ENCODE data around the gene ALPP.
"Not testable (repeated sequence)": the region's sequence is repeated elsewhere in the genome, so short reads cannot be mapped to it uniquely, and the experiment has no call there.

ALPP gene

DNA sequence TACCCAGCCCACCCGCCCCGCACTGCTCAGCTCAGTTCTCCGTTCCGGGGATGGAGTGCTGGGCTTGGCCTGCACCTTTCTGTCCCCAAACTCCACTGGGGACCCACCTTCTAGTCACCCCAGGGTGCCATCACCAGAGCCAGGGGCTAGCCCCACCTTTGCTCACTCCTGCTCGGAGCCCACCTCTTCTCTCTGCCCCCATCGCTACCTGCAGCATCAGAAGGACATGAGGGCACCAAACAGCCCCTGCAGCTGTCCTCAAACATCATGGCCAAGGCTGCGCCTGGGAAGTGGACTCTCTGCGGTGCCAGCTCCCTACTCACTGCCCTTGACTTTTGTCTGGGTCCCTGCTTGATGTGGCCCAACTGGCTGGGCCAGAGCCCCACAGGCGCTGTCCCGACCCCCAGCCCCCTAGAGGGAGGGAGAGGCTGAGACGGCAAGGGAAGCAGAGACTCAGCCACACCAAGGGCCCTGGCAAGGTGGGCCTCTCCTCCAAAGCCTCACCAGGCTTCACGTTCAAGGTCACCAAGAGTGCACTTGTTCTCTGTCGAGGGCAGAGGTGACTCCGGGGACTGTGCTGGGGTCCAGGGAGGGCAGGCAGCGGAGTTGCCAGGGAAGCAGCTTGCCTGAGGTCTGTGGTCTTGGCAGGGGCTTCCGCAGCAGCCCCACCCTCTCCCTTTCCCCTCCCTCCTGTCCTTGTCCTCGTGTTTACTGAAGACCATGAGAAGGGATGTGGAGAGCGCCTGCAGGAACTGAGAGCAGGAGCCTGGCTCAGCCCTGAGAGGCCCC, 13.6 kb upstream of the ALPP start:
- DNase-seq = not testable (repeated sequence)

DNA sequence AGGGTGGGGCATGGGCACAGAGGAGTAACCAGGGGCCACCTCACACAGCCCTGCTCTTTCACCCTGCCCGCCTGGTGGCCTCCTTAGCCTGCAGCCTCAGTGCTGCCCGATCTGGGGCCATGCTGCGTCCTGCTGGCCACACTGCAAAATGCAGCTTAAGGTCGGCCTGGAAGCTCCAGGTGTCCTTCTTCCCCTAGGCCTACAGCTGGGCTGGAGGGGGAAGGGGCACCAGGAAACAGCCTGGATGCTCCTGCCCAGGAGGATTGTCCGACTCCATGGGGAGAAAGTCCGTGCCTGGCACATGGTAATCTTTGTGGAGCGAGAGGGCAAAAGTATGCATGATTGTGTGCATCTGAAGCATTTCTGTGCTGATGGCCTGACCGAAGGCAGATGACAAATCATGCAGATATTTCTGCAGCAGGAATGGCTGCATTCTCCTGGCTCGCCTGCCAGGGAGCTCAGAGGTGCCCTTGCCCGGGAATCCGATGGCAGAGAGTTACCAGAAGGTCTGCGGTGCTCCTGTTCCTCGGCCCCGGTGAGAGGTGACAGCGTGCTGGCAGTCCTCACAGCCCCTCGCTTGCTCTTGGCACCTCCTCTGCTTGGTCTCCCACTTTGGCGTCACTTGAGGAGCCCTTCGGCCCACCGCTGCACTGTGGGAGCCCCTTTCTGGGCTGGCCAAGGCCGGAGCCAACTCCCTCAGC, 12.8 kb upstream of the ALPP start:
- DNase-seq = no peak

DNA sequence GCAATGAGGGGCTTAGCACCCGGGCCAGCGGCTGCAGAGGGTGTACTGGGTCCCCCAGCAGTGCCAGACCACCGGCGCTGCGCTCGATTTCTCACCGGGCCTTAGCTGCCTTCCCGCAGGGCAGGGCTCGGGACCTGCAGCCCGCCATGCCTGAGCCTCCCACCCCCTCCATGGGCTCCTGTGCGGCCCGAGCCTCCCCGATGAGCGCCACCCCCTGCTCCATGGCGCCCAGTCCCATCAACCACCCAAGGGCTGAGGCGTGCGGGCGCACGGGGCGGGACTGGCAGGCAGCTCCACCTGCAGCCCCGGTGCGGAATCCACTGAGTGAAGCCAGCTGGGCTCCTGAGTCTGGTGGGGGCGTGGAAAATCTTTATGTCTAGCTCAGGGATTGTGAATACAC, 12.1 kb upstream of the ALPP start:
- DNase-seq = not testable (repeated sequence)

DNA sequence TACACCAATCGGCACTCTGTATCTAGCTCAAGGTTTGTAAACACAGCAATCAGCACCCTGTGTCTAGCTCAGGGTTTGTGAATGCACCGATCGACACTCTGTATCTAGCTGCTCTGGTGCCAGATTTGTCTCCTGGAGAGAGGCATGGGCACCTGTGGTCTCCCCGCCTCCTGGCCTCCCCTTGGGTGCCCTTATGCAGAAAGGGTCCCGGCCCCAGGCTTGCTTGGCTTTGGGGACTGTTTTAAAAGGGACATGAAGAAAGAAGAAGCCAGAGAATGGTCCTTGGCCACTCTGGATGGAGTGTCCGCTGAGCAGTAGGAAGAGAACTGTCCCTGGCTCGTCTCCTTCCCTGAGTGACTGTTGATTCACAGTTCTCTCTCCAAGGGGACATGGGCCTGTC, 11.5 kb upstream of the ALPP start:
- DNase-seq = no peak

DNA sequence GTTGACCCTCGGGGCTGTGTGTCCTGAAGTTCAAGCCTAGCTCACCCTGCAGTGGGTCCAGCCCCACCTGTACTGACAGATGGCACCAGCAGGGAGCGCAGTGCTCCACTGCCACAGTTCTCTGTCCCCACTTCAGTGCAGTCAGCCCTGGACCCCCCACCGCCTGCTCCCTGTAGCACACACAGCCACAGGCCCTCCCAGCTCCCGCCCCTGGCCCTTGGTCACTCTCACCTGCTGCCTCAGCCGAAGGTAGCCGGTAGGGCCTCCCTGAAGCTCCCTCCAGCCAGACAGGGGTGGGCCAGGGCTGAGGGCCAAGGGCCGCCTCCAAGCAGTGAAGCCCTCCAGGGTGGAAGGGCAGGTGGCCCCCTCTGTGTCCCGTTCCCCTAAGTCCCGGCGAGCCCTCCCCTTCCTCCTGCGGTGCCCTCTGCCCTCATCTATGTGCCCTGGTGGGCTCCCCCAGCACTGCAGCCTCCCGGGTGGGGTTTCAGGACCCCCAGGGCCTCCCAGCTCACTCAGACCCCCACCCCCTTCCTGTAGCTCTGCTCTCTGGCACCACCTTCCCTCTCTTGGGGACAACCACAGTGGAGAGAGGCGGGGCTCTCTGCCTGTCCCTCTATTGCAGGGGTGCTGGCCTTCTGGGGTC, 10.8 kb upstream of the ALPP start:
- DNase-seq = no peak

DNA sequence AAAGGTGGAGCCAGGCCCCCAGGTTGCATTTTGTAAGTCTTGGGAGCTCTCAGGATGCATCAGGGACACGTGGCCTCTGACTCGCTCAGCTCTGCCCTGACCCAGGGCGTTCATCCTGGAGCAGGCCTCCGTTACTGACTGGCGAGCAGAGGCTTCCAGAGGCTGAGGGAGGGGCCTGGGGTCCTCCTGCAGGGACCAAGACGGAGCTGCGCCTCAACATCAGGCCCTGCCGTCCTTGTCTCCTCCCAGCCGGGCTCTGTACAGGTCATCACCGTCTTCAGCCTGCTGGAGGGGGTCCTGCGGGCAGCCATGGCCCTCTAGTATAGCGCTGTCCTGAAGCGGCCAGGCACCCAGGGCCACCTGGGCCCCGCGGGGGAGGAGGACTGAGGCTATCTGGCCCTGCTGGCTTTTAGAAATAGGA, 10.2 kb upstream of the ALPP start:
- DNase-seq = no peak

DNA sequence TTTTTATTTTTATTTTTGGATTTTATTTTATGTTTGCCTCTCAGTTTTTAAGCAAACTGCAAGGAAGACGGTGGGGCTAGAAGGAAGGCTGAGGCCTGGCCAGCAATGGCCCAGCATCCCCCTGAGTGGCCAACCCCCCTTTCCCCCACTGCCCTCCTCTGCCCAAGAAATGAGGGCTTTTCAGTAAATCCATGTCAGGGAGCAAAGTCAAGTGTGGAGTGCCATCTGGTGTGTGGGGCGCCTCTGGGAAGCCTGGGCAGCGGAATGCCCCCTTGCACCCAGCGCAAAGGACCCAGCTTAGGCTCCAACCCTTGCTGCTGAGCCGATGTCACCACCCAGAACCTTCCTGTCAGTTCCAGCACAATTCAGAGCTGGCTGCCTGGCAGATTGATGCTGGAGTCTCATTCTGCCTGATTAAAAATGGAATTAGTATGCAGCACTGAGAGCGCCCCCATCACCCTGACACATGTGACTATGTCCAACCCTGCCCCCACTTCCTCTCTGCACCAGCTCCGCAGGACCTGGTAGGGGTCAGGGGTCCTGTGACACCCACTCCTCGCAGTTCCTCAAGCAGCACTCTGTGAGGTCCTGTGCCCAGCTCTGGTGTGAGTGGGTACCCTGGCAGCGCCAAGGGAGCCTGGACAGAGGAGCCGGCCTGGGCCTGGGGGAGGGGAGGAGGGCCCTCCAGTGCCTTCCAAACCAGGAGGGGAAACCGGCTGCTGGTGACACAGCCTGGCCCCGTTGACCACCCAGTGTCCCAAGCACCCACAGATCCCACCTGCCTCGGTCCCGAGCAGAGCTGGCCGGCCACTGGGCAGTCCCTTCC, 9.2 kb upstream of the ALPP start:
- DNase-seq = no peak

DNA sequence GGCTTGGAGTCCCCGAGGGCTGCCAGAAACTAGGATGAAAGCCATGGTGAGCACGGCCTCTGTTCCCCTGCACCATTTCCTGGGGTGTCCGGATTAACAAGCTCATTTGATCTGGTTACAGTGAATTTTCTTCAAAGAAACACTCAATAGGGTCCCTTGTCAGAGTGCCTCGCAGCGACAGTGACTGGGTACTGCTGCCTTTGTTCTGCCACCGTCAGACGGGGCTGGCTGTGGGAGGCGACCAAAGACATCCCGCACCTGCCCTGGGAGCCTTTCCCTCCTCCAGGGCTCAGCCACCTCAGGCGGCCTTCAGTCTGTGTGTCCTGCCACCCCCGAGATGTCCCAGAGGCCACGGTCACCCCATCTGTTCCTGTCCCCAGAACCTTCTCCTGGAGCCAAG, 8.5 kb upstream of the ALPP start:
- not testable (repeated sequence) for DNase-seq

DNA sequence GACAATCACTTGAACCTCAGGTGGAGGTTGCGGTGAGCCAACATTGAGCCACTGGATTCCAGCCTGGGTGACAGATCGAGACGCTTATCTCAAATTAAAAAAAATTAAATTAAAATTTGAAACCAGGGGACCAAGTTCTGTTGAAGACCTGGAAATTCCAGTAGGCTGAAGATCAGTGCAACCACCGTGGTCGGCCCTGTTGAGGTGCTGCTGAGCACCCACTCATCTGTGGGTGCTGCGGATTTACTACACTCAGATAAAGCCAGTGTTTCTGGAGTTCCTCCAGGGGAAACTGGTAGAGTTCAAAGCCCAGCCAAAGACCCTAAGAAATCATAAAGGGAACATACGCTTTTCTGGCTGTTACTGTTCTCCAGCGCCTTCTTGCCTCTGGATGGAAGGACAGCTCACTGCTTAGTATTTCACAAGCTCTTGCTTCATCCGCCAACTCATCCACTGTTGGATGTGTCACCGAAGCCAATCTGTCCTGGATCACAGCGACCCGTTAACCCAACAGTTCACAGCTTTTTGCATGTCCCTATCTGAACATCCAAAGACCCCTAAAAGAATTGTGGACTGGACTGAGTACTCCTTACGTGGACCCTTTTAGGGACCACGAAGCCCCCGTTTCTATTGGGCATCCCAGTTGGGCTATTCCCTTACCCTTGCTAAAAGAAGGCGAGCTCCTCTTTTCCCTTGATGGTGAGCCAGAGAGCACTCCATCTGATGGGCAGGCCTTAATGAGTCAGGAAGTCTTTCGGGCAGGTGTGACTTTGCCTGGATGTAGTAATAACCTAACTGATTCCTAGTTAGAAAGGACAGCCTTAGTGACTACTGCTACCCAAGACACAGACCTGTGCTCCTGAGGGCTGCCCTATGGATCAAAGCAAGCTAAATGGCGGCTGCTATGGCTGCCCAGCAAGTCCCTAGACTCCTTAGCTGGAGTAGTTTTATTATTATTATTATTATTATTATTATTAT, 6.0 kb upstream of the ALPP start:
- no peak for DNase-seq

DNA sequence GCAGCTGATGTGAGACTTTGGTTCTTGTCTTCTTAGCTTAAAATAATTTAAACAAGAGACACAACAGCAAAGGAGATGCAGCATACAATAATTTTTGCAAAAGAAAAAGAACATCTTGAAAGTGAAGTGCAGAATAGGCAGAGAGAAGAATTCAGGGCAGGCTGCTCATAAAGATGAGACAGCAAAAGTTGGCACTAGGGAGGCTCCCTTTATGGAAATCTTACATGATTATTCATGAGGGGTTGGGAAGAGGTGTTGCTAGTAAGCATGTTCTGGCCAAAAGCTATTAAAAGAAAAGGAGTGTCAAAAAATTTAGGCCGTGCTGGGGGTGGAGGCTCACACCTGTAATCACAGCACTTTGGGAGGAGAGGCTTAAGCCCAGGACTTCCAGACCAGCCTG, 4.2 kb upstream of the ALPP start:
- DNase-seq = no peak

DNA sequence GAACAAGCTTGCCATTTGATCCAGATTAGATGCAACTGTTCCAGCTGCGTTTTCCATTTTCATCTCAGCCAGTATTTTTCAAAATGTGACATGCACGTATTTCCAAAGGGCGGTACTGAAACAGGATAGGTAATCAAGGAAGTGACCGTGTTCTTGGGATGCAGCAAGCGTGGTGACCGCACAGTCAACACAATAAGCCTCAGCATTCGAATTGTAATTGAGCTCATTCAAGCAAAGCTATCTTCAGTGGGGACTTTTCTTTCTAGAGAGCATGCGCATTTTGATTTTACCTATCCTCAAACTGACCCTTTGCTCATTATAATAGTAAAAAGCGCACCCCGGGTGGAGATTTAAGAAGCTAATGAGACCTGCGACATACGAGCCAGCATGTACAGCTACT, 3.4 kb upstream of the ALPP start:
- DNase-seq = no peak

DNA sequence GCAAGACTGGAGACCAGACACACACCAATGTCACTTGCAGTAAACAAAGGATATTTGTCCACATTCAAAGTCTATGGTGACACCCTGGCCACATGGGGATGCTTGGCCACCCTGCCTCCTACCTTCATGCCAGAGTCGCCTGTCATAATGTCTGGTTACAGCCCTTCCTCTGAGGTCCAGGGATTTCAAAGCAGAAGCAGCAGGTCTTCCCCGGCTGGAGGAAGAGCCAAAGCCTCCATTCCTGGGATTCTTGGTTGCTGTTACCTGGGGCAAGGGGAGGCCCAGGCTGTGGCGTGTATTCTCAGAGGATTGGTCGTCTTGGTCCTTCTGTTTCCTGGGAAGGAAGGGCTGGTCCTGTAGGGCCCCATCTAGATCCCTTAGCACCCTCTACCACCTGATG, 2.3 kb upstream of the ALPP start:
- DNase-seq = no peak

DNA sequence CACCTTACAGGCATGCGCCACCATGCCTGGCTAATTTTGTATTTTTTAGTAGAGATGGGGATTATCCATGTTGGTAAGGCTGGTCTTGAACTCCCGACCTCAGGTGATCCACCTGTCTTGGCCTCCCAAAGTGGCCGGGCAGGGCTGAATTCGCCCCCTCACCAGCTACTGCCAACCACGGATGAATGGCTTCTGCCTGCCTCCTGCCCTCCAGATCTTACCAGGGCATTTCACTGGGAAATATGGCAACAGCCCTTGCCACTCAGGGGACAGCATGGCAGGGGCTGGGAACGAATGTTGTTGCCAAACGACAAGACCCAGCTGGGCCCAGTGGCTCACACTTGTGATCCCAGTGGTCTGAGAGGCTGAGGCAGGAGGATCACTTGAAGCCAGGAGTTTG, 1.8 kb upstream of the ALPP start:
- DNase-seq = no peak

DNA sequence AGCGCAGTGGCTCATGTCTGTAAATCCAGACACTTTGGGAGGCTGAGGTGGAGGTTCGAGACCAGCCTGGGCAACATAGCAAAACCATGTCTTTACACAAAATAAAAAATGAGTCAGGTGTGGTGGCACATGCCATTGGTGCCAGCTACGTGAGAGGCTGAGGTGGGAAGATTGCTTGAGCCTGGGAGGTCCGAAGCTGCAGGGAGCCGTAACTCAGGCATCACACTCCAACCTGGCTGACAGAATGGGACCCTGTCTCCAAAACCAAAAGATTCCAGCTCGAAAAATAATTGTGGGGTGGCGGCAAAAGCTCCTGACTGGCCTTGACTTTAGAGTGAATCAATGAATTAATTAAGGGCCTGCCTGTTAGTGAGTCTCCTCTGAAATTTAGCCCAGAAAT, 1.2 kb upstream of the ALPP start:
- DNase-seq = no peak

DNA sequence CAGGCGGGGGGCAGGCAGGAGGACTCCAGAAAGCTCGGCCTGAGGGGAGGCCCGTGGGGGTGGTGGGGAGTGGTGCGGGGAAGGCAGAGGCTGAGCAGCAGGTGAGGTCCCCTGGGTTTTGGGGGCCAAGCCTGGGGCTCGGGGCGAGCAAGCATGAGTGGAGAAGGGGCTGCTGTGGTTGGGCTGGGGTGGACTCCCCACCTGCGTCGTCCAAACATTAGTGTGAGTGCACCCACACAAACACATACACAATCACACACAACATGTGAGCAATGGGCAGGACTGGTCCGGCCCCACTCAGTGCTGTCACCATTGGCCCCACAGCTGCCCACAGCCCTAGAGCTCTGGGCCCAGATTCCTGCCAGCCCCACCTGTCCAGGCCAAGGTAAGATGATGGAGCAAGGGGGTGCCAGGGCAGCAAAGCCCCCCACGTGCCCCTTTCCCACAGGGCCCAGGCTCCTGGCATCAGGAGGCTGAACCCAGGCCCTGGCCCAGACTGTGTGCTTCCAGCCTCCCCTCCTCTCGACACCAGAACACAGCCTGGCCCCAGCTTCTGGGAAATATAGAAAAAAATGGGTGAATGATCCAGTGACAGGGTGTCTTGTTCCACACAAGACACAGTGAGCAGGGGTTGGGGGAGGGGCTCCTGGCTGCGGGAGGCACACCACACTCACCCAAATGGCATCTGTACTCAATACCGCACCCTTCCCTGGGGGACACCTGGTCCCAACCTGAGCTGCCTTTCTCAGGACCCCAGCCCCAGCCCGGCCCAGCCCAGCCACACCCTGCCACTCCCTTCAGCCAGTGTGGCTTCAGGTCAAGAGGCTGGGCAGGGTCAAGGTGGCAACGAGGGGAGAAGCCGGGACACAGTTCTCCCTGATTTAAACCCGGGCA, 463 bp upstream of the ALPP start:
- no peak for DNase-seq

DNA sequence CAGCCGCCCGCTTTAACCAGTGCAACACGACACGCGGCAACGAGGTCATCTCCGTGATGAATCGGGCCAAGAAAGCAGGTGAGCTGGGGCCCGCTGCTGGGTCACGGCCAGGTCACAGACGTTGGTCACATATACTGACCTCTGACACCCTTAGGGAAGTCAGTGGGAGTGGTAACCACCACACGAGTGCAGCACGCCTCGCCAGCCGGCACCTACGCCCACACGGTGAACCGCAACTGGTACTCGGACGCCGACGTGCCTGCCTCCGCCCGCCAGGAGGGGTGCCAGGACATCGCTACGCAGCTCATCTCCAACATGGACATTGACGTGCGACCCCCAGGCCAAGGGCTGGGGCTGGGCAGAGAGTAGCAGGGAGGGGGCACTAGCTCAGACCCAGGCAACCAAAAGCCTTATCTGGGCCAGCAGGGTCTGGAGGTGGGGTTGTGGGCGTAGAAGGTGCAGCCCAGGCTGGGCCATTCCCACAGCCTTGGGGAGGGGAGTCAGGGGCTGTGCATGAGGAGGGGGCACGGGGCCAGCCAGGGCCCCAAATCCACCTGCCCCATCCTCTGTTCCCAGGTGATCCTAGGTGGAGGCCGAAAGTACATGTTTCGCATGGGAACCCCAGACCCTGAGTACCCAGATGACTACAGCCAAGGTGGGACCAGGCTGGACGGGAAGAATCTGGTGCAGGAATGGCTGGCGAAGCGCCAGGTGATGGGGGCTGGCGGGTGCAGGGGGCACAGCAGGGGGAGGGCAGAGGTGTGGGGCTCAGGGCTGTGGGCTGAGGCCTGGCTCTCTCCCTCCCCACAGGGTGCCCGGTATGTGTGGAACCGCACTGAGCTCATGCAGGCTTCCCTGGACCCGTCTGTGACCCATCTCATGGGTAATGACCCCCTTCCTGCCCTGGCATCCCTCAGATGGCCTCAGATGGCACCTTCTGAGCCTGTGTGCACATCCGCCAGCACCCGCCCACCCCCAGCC, 1.3 kb downstream of the ALPP start:
- not testable (repeated sequence) for DNase-seq

DNA sequence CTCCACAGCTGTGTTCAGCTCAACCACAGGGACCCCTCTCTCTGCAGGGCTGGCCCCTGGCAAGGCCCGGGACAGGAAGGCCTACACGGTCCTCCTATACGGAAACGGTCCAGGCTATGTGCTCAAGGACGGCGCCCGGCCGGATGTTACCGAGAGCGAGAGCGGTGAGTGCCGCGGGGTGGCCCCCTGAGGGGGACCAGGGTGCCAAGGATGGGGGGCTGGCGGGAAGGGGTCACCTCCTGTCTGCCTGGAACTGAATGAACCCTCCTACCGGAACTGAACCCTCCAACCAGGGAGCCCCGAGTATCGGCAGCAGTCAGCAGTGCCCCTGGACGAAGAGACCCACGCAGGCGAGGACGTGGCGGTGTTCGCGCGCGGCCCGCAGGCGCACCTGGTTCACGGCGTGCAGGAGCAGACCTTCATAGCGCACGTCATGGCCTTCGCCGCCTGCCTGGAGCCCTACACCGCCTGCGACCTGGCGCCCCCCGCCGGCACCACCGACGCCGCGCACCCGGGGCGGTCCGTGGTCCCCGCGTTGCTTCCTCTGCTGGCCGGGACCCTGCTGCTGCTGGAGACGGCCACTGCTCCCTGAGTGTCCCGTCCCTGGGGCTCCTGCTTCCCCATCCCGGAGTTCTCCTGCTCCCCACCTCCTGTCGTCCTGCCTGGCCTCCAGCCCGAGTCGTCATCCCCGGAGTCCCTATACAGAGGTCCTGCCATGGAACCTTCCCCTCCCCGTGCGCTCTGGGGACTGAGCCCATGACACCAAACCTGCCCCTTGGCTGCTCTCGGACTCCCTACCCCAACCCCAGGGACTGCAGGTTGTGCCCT, 2.9 kb downstream of the ALPP start:
- not testable (repeated sequence) for DNase-seq
